OCI-LY7 (cell line): ENCODE results near the gene GALNT9. TPM values are rescaled to one million over a fixed set of nuclear protein-coding genes. Genes with fewer than 3 reads are reported as not detected.

Experiments used
- BruUV-seq: library from RNA; stranded (reverse); fragments of 400-500 nt; replicated peaks from 2 replicates; lab custom pipeline; 2021; lab: Mats Ljungman, UMichigan
- CTCF ChIA-PET: fragments of 300-600 bp; sonication (Branson Sonifier 250); formaldehyde crosslinking; loops from one replicate; lab custom pipeline; 2022; ENCODE audit warnings: antibody characterized with exemption; ENCODE audit not compliant: unreplicated experiment; lab: Charles Lee
- POLR2A ChIA-PET: fragments of 300-600 bp; sonication (Branson Sonifier 250); formaldehyde crosslinking; loops from one replicate; lab custom pipeline; 2022; ENCODE audit warnings: antibody characterized with exemption; lab: Charles Lee
- DNase-seq: peaks from one replicate; pipeline ENCODE4 v3.0.0-alpha.2; 2015; ENCODE audit warnings: low spot score
- H2AFZ ChIP-seq: fragments of 200-600 bp; sonication (generic), shearing (Covaris generic); 2 replicates; pipeline ENCODE4 v1.6.1; 2014; ENCODE audit warnings: mild to moderate bottlenecking, antibody characterized with exemption, low read length, moderate library complexity
- H3K27ac ChIP-seq: fragments of 200-600 bp; sonication (generic); 2 replicates; pipeline ENCODE4 v1.5.1; 2014; ENCODE audit warnings: mixed run types, low read depth, mild to moderate bottlenecking, moderate library complexity, low read length, inconsistent platforms; ENCODE audit not compliant: poor library complexity, severe bottlenecking
- H3K36me3 ChIP-seq: fragments of 200-600 bp; sonication (generic); 2 replicates; pipeline ENCODE4 v1.6.1; 2014; ENCODE audit warnings: mild to moderate bottlenecking, antibody characterized with exemption, low read length, moderate library complexity, mixed read lengths; ENCODE audit not compliant: insufficient read depth
- H3K4me1 ChIP-seq: fragments of 200-600 bp; sonication (generic); 2 replicates; pipeline ENCODE4 v1.5.1; 2014; ENCODE audit warnings: mild to moderate bottlenecking, low read length; ENCODE audit not compliant: insufficient read depth, poor library complexity, severe bottlenecking
- H3K4me2 ChIP-seq: fragments of 200-600 bp; sonication (generic); 2 replicates; pipeline ENCODE4 v1.6.1; 2014; ENCODE audit warnings: mild to moderate bottlenecking, low read length
- H3K4me3 ChIP-seq: fragments of 200-600 bp; sonication (generic); 2 replicates; pipeline ENCODE4 v1.5.1; 2014; ENCODE audit warnings: mild to moderate bottlenecking, low read depth, low read length; ENCODE audit not compliant: poor library complexity, severe bottlenecking
- H3K79me2 ChIP-seq: fragments of 200-600 bp; sonication (generic); 2 replicates; pipeline ENCODE4 v1.6.1; 2016; ENCODE audit warnings: low read depth, mild to moderate bottlenecking, low read length, moderate library complexity, mixed read lengths; ENCODE audit not compliant: insufficient read depth
- H3K9me2 ChIP-seq: fragments of 200-600 bp; sonication (generic); 2 replicates; pipeline ENCODE4 v1.6.1; 2016; ENCODE audit warnings: mild to moderate bottlenecking, low read length, mixed read lengths; ENCODE audit not compliant: insufficient read depth
- H3K9me3 ChIP-seq: fragments of 200-600 bp; sonication (generic); 2 replicates; pipeline ENCODE4 v1.6.1; 2014; ENCODE audit warnings: mild to moderate bottlenecking, mixed run types, low read length, mixed read lengths
- H4K20me1 ChIP-seq: fragments of 200-600 bp; sonication (generic); 2 replicates; pipeline ENCODE4 v1.6.1; 2014; ENCODE audit warnings: mild to moderate bottlenecking, antibody characterized with exemption, low read length, moderate library complexity, mixed read lengths; ENCODE audit not compliant: insufficient read depth
- CTCF ChIP-seq: fragments of 200-600 bp; sonication (generic); conservative IDR thresholded peaks from 2 replicates; pipeline ENCODE4 v1.5.1; 2014; ENCODE audit warnings: mild to moderate bottlenecking, antibody characterized with exemption, low read length, moderate library complexity, mixed read lengths
- EZH2phosphoT487 ChIP-seq: fragments of 200-600 bp; sonication (generic); IDR thresholded peaks from 2 replicates; pipeline ENCODE4 v1.6.1; 2018; ENCODE audit warnings: low read depth, borderline replicate concordance, mild to moderate bottlenecking, mixed run types, antibody characterized with exemption, low read length, moderate library complexity, mixed read lengths
- intact Hi-C: fragments of 100-400 bp; cut with micrococcal nuclease; formaldehyde crosslinking; loops from one replicate; pipeline ENCODE4 v1.10.0; 2022; ENCODE audit not compliant: unreplicated experiment
- total RNA-seq, 2 experiments: library from RNA; depleted of rRNA in 1 of 2; stranded (reverse); fragments of >200 nt in 1 of 2; shearing (Covaris generic) in 1 of 2; gene quantifications; 2 replicates each; pipeline ENCODE4 v1.2.3, GENCODE V29; 2014 to 2022

GALNT9 gene
- total RNA-seq, 2 experiments from 2014 or later: 0.28 TPM; not detected in 1

GRCh38 chr12:132182206-132182710 lies 147.1 kb downstream of the GALNT9 start:
- H3K36me3 ChIP-seq: no peaks in the 10 kb centered on the region
- BruUV-seq: no TSS peak
- no peak overlapping the region for H3K4me3 ChIP-seq
- no peaks in the 10 kb centered on the region for H3K79me2 ChIP-seq
- TF ChIP-seq CTCF: no peak
- no peak for TF ChIP-seq EZH2phosphoT487
- H3K9me3 ChIP-seq: no peaks in the 10 kb centered on the region
- H3K4me1 ChIP-seq: peaks cover 8% of the 10 kb centered on the region
- no peaks in the 10 kb centered on the region for H4K20me1 ChIP-seq
- no peaks in the 10 kb centered on the region for H3K9me2 ChIP-seq
- no peak overlapping the region for H3K27ac ChIP-seq
- intact Hi-C loops: no loop called here
- ChIA-PET POLR2A (no interaction called here), CTCF (no interaction called here)
- no peak overlapping the region for H2AFZ ChIP-seq
- DNase-seq: no peak
- H3K4me2 ChIP-seq: no peak overlapping the region

- CTCF ChIA-PET: no interaction called here
These were observed 147.7 kb downstream of the GALNT9 start for GRCh38 chr12:132181570-132182200.

More at GRCh38 chr12:132181570-132182200, 147.7 kb downstream of the GALNT9 start:
- Histone ChIP-seq H3K4me2 (no peak overlapping the region), H3K27ac (no peak overlapping the region), H4K20me1 (no peaks in the 10 kb centered on the region), H3K79me2 (no peaks in the 10 kb centered on the region), H2AFZ (no peak overlapping the region), H3K4me1 (peaks cover 8% of the 10 kb centered on the region), H3K4me3 (no peak overlapping the region), H3K9me3 (no peaks in the 10 kb centered on the region), H3K36me3 (no peaks in the 10 kb centered on the region), H3K9me2 (no peaks in the 10 kb centered on the region)
- POLR2A ChIA-PET: no interaction called here
- intact Hi-C loops: no loop called here
- TF ChIP-seq CTCF (no peak), EZH2phosphoT487 (no peak)
- no peak for DNase-seq
- BruUV-seq: no TSS peak
